Urinary bladder (tissue), 4 donors: ENCODE results near the gene C6orf47. TPM values are rescaled to one million over a fixed set of nuclear protein-coding genes. Genes with fewer than 3 reads are reported as not detected.

Experiments
- DNase-seq: peaks from one replicate; pipeline ENCODE4 v3.0.0-alpha.2; 2015; ENCODE audit errors: extremely low spot score
- H3K27ac ChIP-seq: one replicate; pipeline ENCODE4 v1.5.1; 2013; ENCODE audit warnings: low read depth, mild to moderate bottlenecking, moderate library complexity
- H3K36me3 ChIP-seq: one replicate; pipeline ENCODE4 v1.6.1; 2013; ENCODE audit warnings: mild to moderate bottlenecking, moderate library complexity; ENCODE audit not compliant: insufficient read depth
- H3K4me1 ChIP-seq: one replicate; pipeline ENCODE4 v1.6.1; 2013; ENCODE audit warnings: mild to moderate bottlenecking, moderate library complexity; ENCODE audit not compliant: insufficient read depth
- H3K4me3 ChIP-seq: one replicate; pipeline ENCODE4 v1.5.1; 2013; ENCODE audit warnings: low read depth, low read length
- WGBS: extraction: QIAGEN DNeasy Blood & Tissue Kit; methylation state at CpG from one replicate; pipeline ENCODE4 v1.1.7; 2013; 5-methylcytosine and 5-hydroxymethylcytosine counted together
- polyA plus RNA-seq: library from polyadenylated mRNA; stranded (reverse); fragments of 200-250 nt; gene quantifications from one replicate; pipeline ENCODE4 v1.2.3, GENCODE V29; 2013
- total RNA-seq: library from RNA; depleted of rRNA; stranded (reverse); fragments of >200 nt; gene quantifications from one replicate; pipeline ENCODE4 v1.2.3, GENCODE V29; 2014
- donor health status: healthy with polysubstance abuse.
- donor health status: healthy.

C6orf47 gene
- total and polyA plus RNA-seq, 2 donors, result 17.6 to 29.7 TPM

- H3K4me1 ChIP-seq, result no peaks in the 10 kb centered on the region
- DNase-seq, result no peak
- H3K36me3 ChIP-seq, result peaks cover 5% of the 10 kb centered on the region
- H3K27ac ChIP-seq, result no peak overlapping the region
- no peak overlapping the region for H3K4me3 ChIP-seq
- WGBS, result 89% methylated on average over 9 of the region's 9 CpGs
These were observed 32.3 kb upstream of the C6orf47 start for GRCh38 chr6:31692886-31693285.

- 82% methylated on average over 4 of the region's 4 CpGs for WGBS
- Histone ChIP-seq H3K36me3 (peaks cover 5% of the 10 kb centered on the region), H3K4me3 (no peak overlapping the region), H3K4me1 (no peaks in the 10 kb centered on the region), H3K27ac (no peak overlapping the region)
- DNase-seq, result no peak
These were observed 31.8 kb upstream of the C6orf47 start for GRCh38 chr6:31692353-31692752.

- no peak overlapping the region for H3K27ac ChIP-seq
- H3K36me3 ChIP-seq, result peaks cover 5% of the 10 kb centered on the region
- no peak overlapping the region for H3K4me3 ChIP-seq
- DNase-seq, result no peak
- WGBS, result 95% methylated on average over 12 of the region's 12 CpGs
- no peaks in the 10 kb centered on the region for H3K4me1 ChIP-seq
These were observed 31.1 kb upstream of the C6orf47 start for GRCh38 chr6:31691564-31692108.

GRCh38 chr6:31691078-31691463 is 30.5 kb upstream of the C6orf47 start:
- no peak for DNase-seq
- Histone ChIP-seq H3K36me3 (peaks cover 5% of the 10 kb centered on the region), H3K27ac (no peak overlapping the region), H3K4me1 (no peaks in the 10 kb centered on the region), H3K4me3 (no peak overlapping the region)
- 90% methylated on average over 6 of the region's 6 CpGs for WGBS

- H3K4me3 ChIP-seq, result no peak overlapping the region
- WGBS, result 70% methylated on average over 10 of the region's 10 CpGs
- H3K36me3 ChIP-seq, result peaks cover 5% of the 10 kb centered on the region
- no peak for DNase-seq
- H3K27ac ChIP-seq, result no peak overlapping the region
- no peaks in the 10 kb centered on the region for H3K4me1 ChIP-seq
These were observed 29.9 kb upstream of the C6orf47 start for GRCh38 chr6:31690231-31691077.

GRCh38 chr6:31689249-31690110 is 28.9 kb upstream of the C6orf47 start:
- Histone ChIP-seq H3K4me3 (no peak overlapping the region), H3K36me3 (peaks cover 5% of the 10 kb centered on the region), H3K4me1 (no peaks in the 10 kb centered on the region), H3K27ac (no peak overlapping the region)
- no peak for DNase-seq
- 78% methylated on average over 11 of the region's 11 CpGs for WGBS

GRCh38 chr6:31687860-31688693 is 27.5 kb upstream of the C6orf47 start:
- no peaks in the 10 kb centered on the region for H3K4me1 ChIP-seq
- H3K27ac ChIP-seq, result no peak overlapping the region
- H3K4me3 ChIP-seq, result no peak overlapping the region
- WGBS, result 80% methylated on average over 14 of the region's 14 CpGs
- DNase-seq, result no peak
- peaks cover 5% of the 10 kb centered on the region for H3K36me3 ChIP-seq

- no peak for DNase-seq
- Histone ChIP-seq H3K4me1 (no peaks in the 10 kb centered on the region), H3K36me3 (peaks cover 5% of the 10 kb centered on the region), H3K4me3 (no peak overlapping the region), H3K27ac (no peak overlapping the region)
- WGBS, result 87% methylated on average over 8 of the region's 8 CpGs
These were observed 26.7 kb upstream of the C6orf47 start for GRCh38 chr6:31687321-31687720.

- Histone ChIP-seq H3K27ac (no peak overlapping the region), H3K36me3 (peaks cover 4% of the 10 kb centered on the region), H3K4me3 (no peak overlapping the region), H3K4me1 (no peaks in the 10 kb centered on the region)
- no peak for DNase-seq
- 83% methylated on average over 5 of the region's 5 CpGs for WGBS
These were observed 25.9 kb upstream of the C6orf47 start for GRCh38 chr6:31686483-31686882.

- WGBS, result 65% methylated on average over 13 of the region's 13 CpGs
- no peak overlapping the region for H3K4me3 ChIP-seq
These were observed 23.0 kb upstream of the C6orf47 start for GRCh38 chr6:31683591-31683990.

GRCh38 chr6:31681135-31681671 is 20.6 kb upstream of the C6orf47 start:
- no peak for DNase-seq

More at GRCh38 chr6:31683591-31683990, 23.0 kb upstream of the C6orf47 start:
- H3K36me3 ChIP-seq, result no peaks in the 10 kb centered on the region
- no peak for DNase-seq
- H3K27ac ChIP-seq, result no peak overlapping the region
- H3K4me1 ChIP-seq, result no peaks in the 10 kb centered on the region

GRCh38 chr6:31680226-31681134 is 19.9 kb upstream of the C6orf47 start, which contains the start of gene LY6G5C:
Gene LY6G5C, minus strand, starts transcription at chr6:31681067. Its CDS starts 694 bp downstream, at chr6:31680373.
- peak within 1 kb of the TSS; percentile 36 for H3K4me3 ChIP-seq
- H3K4me1 ChIP-seq, result no peaks in the 10 kb centered on the region
- DNase-seq, result peak; percentile 73
- H3K27ac ChIP-seq, result peak within 1 kb of the TSS; percentile 54
- no peaks in the 10 kb centered on the region for H3K36me3 ChIP-seq
- WGBS, result 9% methylated on average over 17 of the region's 17 CpGs

More at GRCh38 chr6:31681135-31681671, 20.6 kb upstream of the C6orf47 start:
- Histone ChIP-seq H3K36me3 (no peaks in the 10 kb centered on the region), H3K4me3 (peak overlapping the region; percentile 36), H3K4me1 (no peaks in the 10 kb centered on the region), H3K27ac (peak overlapping the region; percentile 54)
- under 1% methylated on average over 40 of the region's 40 CpGs for WGBS
